Psoas muscle (tissue), 8 donors: Measurements from ENCODE around the gene DDIT4. TPM values are rescaled to one million over a fixed set of nuclear protein-coding genes. Genes with fewer than 3 reads are reported as not detected.

Source experiments
- ATAC-seq, 4 donors: fragments of 200-7000 bp; cut with Tn5 transposase; one replicate each; pipeline ENCODE4 v1.9.1; 2020; ENCODE audit warnings: moderate library complexity in 3 of 4, mild to moderate bottlenecking in 2 of 4
- DNase-seq, 2 donors: peaks; one replicate each; pipeline ENCODE4 v3.0.0-alpha.2; 2020
- H3K27ac ChIP-seq: fragments of 200-600 bp; one replicate; pipeline ENCODE4 v1.8.0; 2022
- H3K27me3 ChIP-seq, 3 donors: fragments of 200-600 bp in 1 of 3; one replicate each; pipeline versions ENCODE4 v1.6.1 to v1.8.0; 2013 to 2022; ENCODE audit warnings: low read length in 2 of 3, mild to moderate bottlenecking in 2 of 3, moderate library complexity in 1 of 3; ENCODE audit not compliant: insufficient read depth in 3 of 3
- H3K36me3 ChIP-seq, 2 donors: fragments of 200-600 bp in 1 of 2; one replicate each; pipeline versions ENCODE4 v1.6.1 to v1.8.0; 2013 to 2022; ENCODE audit warnings: low read depth in 1 of 2, mild to moderate bottlenecking in 1 of 2, moderate library complexity in 1 of 2; ENCODE audit not compliant: insufficient read depth in 1 of 2
- H3K4me1 ChIP-seq: fragments of 200-600 bp; one replicate; pipeline ENCODE4 v1.8.0; 2022
- H3K4me3 ChIP-seq: fragments of 200-600 bp; one replicate; pipeline ENCODE4 v1.8.0; 2022; ENCODE audit warnings: mild to moderate bottlenecking
- H3K9me3 ChIP-seq: fragments of 200-600 bp; one replicate; pipeline ENCODE4 v1.8.0; 2022
- CTCF ChIP-seq: fragments of 200-600 bp; IDR thresholded peaks from one replicate; pipeline ENCODE4 v1.8.0; 2022; ENCODE audit warnings: antibody characterized with exemption
- WGBS, 3 donors: extraction: QIAGEN DNeasy Blood & Tissue Kit; methylation state at CpG; one replicate each; pipeline versions ENCODE4 v1.1.6 to v1.1.7; 2013; 5-methylcytosine and 5-hydroxymethylcytosine counted together
- intact Hi-C, 2 donors: fragments of 100-400 bp; cut with DNase I; formaldehyde crosslinking; loops; one replicate each; pipeline versions ENCODE4 v1.11.0 to v1.14.2; 2022
- polyA plus RNA-seq, 3 donors: library from polyadenylated mRNA; stranded (reverse); fragments of 200-250 nt; gene quantifications; one replicate each; pipeline ENCODE4 v1.2.3, GENCODE V29; 2013
- total RNA-seq, 4 donors: library from RNA; stranded (reverse); fragmentation: NEBNext Ultra II Directional in 2 of 4; extraction: Animal tissue kit (Norgen Biotek cat#: 25700) in 2 of 4; gene quantifications; one replicate each; pipeline versions ENCODE4 v1.2.1 to v1.2.4, GENCODE V29; 2021 to 2023
- donor health status: healthy with polysubstance abuse.
- donor health status: DM: no; HTN: no; CAD: no; lungs with moderate emphysema.
- donor health status: Bipolar disorder and iron deficiency.
- donor health status: healthy.
- donor health status: DM: yes; HTN: yes; CAD: no.
- donor health status: DM: no; HTN: no; CAD: no.
- donor health status: DM: no; HTN: no; CAD: no.
- donor health status: DM: yes; HTN: yes; CAD: no.

DDIT4 gene
- total and polyA plus RNA-seq, 7 donors = 16.1 to 744 (median 114) TPM

- peaks cover 43% of the 10 kb centered on the region for H3K4me1 ChIP-seq
- H3K27me3 ChIP-seq = no peaks in the 10 kb centered on the region
- intact Hi-C loops = no loop called here
- no peak for DNase-seq
- ATAC-seq = peak in 3 of 4 donors; percentile 2 to 12 (median 6)
- no peak for TF ChIP-seq CTCF
- peak overlapping the region; percentile 91 for H3K27ac ChIP-seq
- WGBS, 3 donors = 6 to 9% (median 7%) methylated on average over 30 of the region's 30 CpGs
- H3K9me3 ChIP-seq = no peaks in the 10 kb centered on the region
- H3K4me3 ChIP-seq = peak overlapping the region; percentile 65
- no peaks in the 10 kb centered on the region for H3K36me3 ChIP-seq
These were observed 12.5 kb upstream of the DDIT4 start for GRCh38 chr10:72260976-72261783.

GRCh38 chr10:72261784-72262404, 11.8 kb upstream of the DDIT4 start:
- Histone ChIP-seq H3K4me1 (peaks cover 36% of the 10 kb centered on the region), H3K4me3 (no peak overlapping the region), H3K9me3 (no peaks in the 10 kb centered on the region), H3K36me3 (no peaks in the 10 kb centered on the region), H3K27me3 (no peaks in the 10 kb centered on the region), H3K27ac (peak overlapping the region; percentile 91)
- no peak for ATAC-seq
- 92 to 96% (median 94%) methylated on average over 7 of the region's 7 CpGs for WGBS, 3 donors
- TF ChIP-seq CTCF = no peak
- intact Hi-C loops = no loop called here
- DNase-seq = no peak

GRCh38 chr10:72263613-72264241, 10.0 kb upstream of the DDIT4 start:
- ATAC-seq = no peak
- TF ChIP-seq CTCF = no peak
- no peak overlapping the region for H3K27ac ChIP-seq
- H3K4me1 ChIP-seq = peaks cover 26% of the 10 kb centered on the region
- H3K27me3 ChIP-seq = no peaks in the 10 kb centered on the region
- intact Hi-C loops = no loop called here
- H3K9me3 ChIP-seq = no peaks in the 10 kb centered on the region
- WGBS, 3 donors = 55 to 76% (median 60%) methylated on average over 6 of the region's 6 CpGs
- H3K4me3 ChIP-seq = no peak overlapping the region
- DNase-seq = no peak
- no peaks in the 10 kb centered on the region for H3K36me3 ChIP-seq

- no peak for DNase-seq
- WGBS, 3 donors = 85 to 94% (median 90%) methylated on average over 1 of the region's 1 CpG
- Histone ChIP-seq H3K4me1 (peaks cover 18% of the 10 kb centered on the region), H3K27me3 (no peaks in the 10 kb centered on the region), H3K27ac (no peak overlapping the region), H3K4me3 (no peak overlapping the region), H3K9me3 (no peaks in the 10 kb centered on the region), H3K36me3 (no peaks in the 10 kb centered on the region)
- intact Hi-C loops = no loop called here
- ATAC-seq = no peak
- no peak for TF ChIP-seq CTCF
These were observed 9.2 kb upstream of the DDIT4 start for GRCh38 chr10:72264536-72264935.
